A549 (cell line): ENCODE measurements around the gene ZNF367. TPM values are rescaled to one million over a fixed set of nuclear protein-coding genes. Genes with fewer than 3 reads are reported as not detected.

ENCODE experiments used
- ATAC-seq, 2 experiments: fragments of 200-7000 bp in 1 of 2; fragments of >200 bp in 1 of 2; cut with Nextera tagmentation in 1 of 2; cut with Tn5 transposase in 1 of 2; 3 replicates each; pipeline versions ENCODE4 v1.8.0 to v1.9.1; 2018 to 2020; ENCODE audit warnings: mild to moderate bottlenecking in 1 of 2, moderate library complexity in 1 of 2
- CTCF ChIA-PET: fragments of 300-600 bp; sonication (Branson Sonifier 250); formaldehyde crosslinking; extraction: SDS; loops from one replicate; lab custom pipeline; 2021; ENCODE audit warnings: antibody characterized with exemption, inconsistent platforms; lab: Yijun Ruan, JAX
- POLR2A ChIA-PET: fragments of 350-600 bp; formaldehyde crosslinking; extraction: SDS; loops from one replicate; lab custom pipeline; 2021; ENCODE audit warnings: antibody characterized with exemption, inconsistent platforms; lab: Yijun Ruan, JAX
- DNase-seq, 2 experiments: peaks; one replicate each; pipeline versions ENCODE4 v3.0.0 to v3.0.0-alpha.2; 2011 to 2016; ENCODE audit warnings: low read depth in 1 of 2, low spot score in 1 of 2
- FAIRE-seq: peaks from 2 replicates; lab custom pipeline; 2011; peaks lifted over from hg19 to GRCh38; lab: Jason Lieb, UNC
- H3K27ac ChIP-seq, 2 experiments: fragments of >200 bp; sonication (Bioruptor Twin); formaldehyde crosslinking; 3 replicates each; pipeline ENCODE4 v1.5.1; 2016 to 2017
- H3K4me1 ChIP-seq: fragments of >200 bp; sonication (Bioruptor Twin); formaldehyde crosslinking; 3 replicates; pipeline ENCODE4 v1.6.1; 2016
- H3K4me2 ChIP-seq: fragments of >200 bp; sonication (Bioruptor Twin); formaldehyde crosslinking; 3 replicates; pipeline ENCODE4 v1.6.1; 2016
- H3K4me3 ChIP-seq: fragments of >200 bp; sonication (Bioruptor Twin); formaldehyde crosslinking; 3 replicates; pipeline ENCODE4 v1.5.1; 2016
- H3K9me3 ChIP-seq: fragments of >200 bp; sonication (Bioruptor Twin); formaldehyde crosslinking; 3 replicates; pipeline ENCODE4 v1.6.1; 2016
- ATOH8 ChIP-seq: fragments of 250-450 bp; sonication (Bioruptor Pico); IDR thresholded peaks from 2 replicates; pipeline ENCODE4 v1.5.0; 2020; ENCODE audit warnings: low read depth, mild to moderate bottlenecking, moderate library complexity
- BCL3 ChIP-seq: fragments of >200 bp; sonication (Bioruptor Twin); formaldehyde crosslinking; IDR thresholded peaks from 3 replicates; pipeline ENCODE4 v1.6.1; 2016
- CBX2 ChIP-seq: fragments of 200-600 bp; sonication (generic); IDR thresholded peaks from 2 replicates; pipeline ENCODE4 v1.6.1; 2016; ENCODE audit warnings: low read depth, mild to moderate bottlenecking, borderline replicate concordance
- E2F6 ChIP-seq: IDR thresholded peaks from 2 replicates; pipeline ENCODE4 v1.6.1; 2012; ENCODE audit warnings: low read depth, borderline replicate concordance
- EHF ChIP-seq: fragments of 250-450 bp; sonication (Bioruptor Pico); IDR thresholded peaks from 2 replicates; pipeline ENCODE4 v1.5.0; 2020; ENCODE audit warnings: mild to moderate bottlenecking
- HEYL ChIP-seq: fragments of 250-450 bp; sonication (Bioruptor Pico); IDR thresholded peaks from 2 replicates; pipeline ENCODE4 v1.8.0; 2021; ENCODE audit warnings: mild to moderate bottlenecking, moderate library complexity
- JUN ChIP-seq, 2 experiments: fragments of >200 bp; sonication (Bioruptor Twin); formaldehyde crosslinking; IDR thresholded peaks; 2 replicates in 1 of 2; 3 replicates in 1 of 2; pipeline ENCODE4 v1.6.1; 2016 to 2017
- KDM5A ChIP-seq: fragments of 200-600 bp; sonication (generic); IDR thresholded peaks from 2 replicates; pipeline ENCODE4 v1.6.1; 2016; ENCODE audit warnings: antibody characterized with exemption, mild to moderate bottlenecking
- MAFK ChIP-seq: fragments of 450-650 bp; IDR thresholded peaks from 2 replicates; pipeline ENCODE4 v1.6.1; 2014; ENCODE audit not compliant: partially characterized antibody
- MAX ChIP-seq: IDR thresholded peaks from 2 replicates; pipeline ENCODE4 v1.6.1; 2012
- MAZ ChIP-seq: fragments of 150-350 bp; IDR thresholded peaks from 2 replicates; pipeline ENCODE4 v1.6.1; 2014; ENCODE audit warnings: antibody characterized with exemption, low read depth, low read length, borderline replicate concordance
- PHF8 ChIP-seq: fragments of 200-600 bp; sonication (generic); IDR thresholded peaks from 2 replicates; pipeline ENCODE4 v1.6.1; 2016; ENCODE audit warnings: low read depth, mild to moderate bottlenecking, antibody characterized with exemption, moderate library complexity, borderline replicate concordance
- POLR2A ChIP-seq: IDR thresholded peaks from 2 replicates; pipeline ENCODE4 v1.6.1; 2012; ENCODE audit warnings: mild to moderate bottlenecking, low read length
- RAD21 ChIP-seq, 2 experiments: fragments of >200 bp in 1 of 2; sonication (Bioruptor Twin) in 1 of 2; formaldehyde crosslinking in 1 of 2; IDR thresholded peaks in 1 of 2; conservative IDR thresholded peaks in 1 of 2; 2 replicates in 1 of 2; 3 replicates in 1 of 2; pipeline ENCODE4 v1.6.1; 2012 to 2018; ENCODE audit warnings: inconsistent platforms in 1 of 2
- SMC3 ChIP-seq: fragments of >200 bp; sonication (Bioruptor Twin); formaldehyde crosslinking; IDR thresholded peaks from 3 replicates; pipeline ENCODE4 v1.6.1; 2018; ENCODE audit warnings: inconsistent platforms
- TP53 ChIP-seq: fragments of 250-450 bp; sonication (Bioruptor Pico); IDR thresholded peaks from 2 replicates; pipeline ENCODE4 v1.5.0; 2021; ENCODE audit warnings: mild to moderate bottlenecking, moderate library complexity
- ZC3H11A ChIP-seq: fragments of 450-650 bp; IDR thresholded peaks from 2 replicates; pipeline ENCODE4 v1.6.1; 2014; ENCODE audit warnings: antibody characterized with exemption, mild to moderate bottlenecking
- WGBS: methylation state at CpG from one replicate; pipeline ENCODE4 v1.1.6; 2017; ENCODE audit errors: missing lambda C conversion rate; 5-methylcytosine and 5-hydroxymethylcytosine counted together
- polyA plus RNA-seq, 4 experiments: library from polyadenylated mRNA; depleted of rRNA in 3 of 4; stranded (reverse); fragments of >200 nt; fragmentation: RNase III in 1 of 4; extraction: RNeasy Plus Mini Kit Qiagen cat#74134 plus additional on column Dnase treatment in 1 of 4; gene quantifications; 2 replicates in 3 of 4; 3 replicates in 1 of 4; pipeline ENCODE4 v1.2.3, GENCODE V29; 2011 to 2017

ZNF367 gene
- polyA plus RNA-seq, 2 of the 4 experiments (the other 2 are of a cell fraction) = 4.8 to 8.3 TPM

- H3K4me1 ChIP-seq = peaks cover 40% of the 10 kb centered on the region
- no peak for DNase-seq
- WGBS = 96% methylated on average over 11 of the region's 11 CpGs
- no peak for FAIRE-seq
- no peak overlapping the region for H3K27ac ChIP-seq
- no peak overlapping the region for H3K4me2 ChIP-seq
- H3K4me3 ChIP-seq = no peak overlapping the region
- TF ChIP-seq MAFK (no peak), POLR2A (no peak), TP53 (no peak), MAZ (no peak), ATOH8 (CRISPR knock-in tag) (no peak), EHF (CRISPR knock-in tag) (no peak), E2F6 (no peak), PHF8 (no peak), RAD21 (conservative IDR thresholded peaks at IDR 0.05 in 1 of 2, IDR thresholded peaks at IDR 0.05 in 1 of 2) (no peak)
- TF ChIP-seq, all 56 proteins: peak for 0
- ChIA-PET CTCF (no interaction called here), POLR2A (no interaction called here)
- no peaks in the 10 kb centered on the region for H3K9me3 ChIP-seq
- no peak for ATAC-seq
These were observed 30.0 kb downstream of the ZNF367 start for GRCh38 chr9:96388144-96388543.

- H3K4me1 ChIP-seq = peaks cover 46% of the 10 kb centered on the region
- ATAC-seq (no peak), DNase-seq (no peak)
- ChIA-PET CTCF (interaction anchor here (0.7 kb wide), 1 partner anchor 17 kb away, joined by 3 read pairs; no protein-coding TSS in a partner anchor), POLR2A (interaction anchor here (0.5 kb wide), 1 partner anchor 27 kb away, joined by 3 read pairs; no protein-coding TSS in a partner anchor)
- TF ChIP-seq ZC3H11A (no peak), CBX2 (no peak), KDM5A (no peak), SMC3 (no peak)
- TF ChIP-seq, all 56 proteins: peak for 0
- no peak for FAIRE-seq
- H3K9me3 ChIP-seq = no peaks in the 10 kb centered on the region
- peak overlapping the region; percentile 24; the same call in 2 of the 3 replicates for H3K4me2 ChIP-seq
- no peak overlapping the region for H3K27ac ChIP-seq
- no peak overlapping the region for H3K4me3 ChIP-seq
These were observed 32.0 kb downstream of the ZNF367 start for GRCh38 chr9:96386157-96386556.

- peak within 1 kb of the TSS; percentile 93 for H3K4me2 ChIP-seq
- DNase-seq = peak; percentile 64 to 67
- no peaks in the 10 kb centered on the region for H3K9me3 ChIP-seq
- TF ChIP-seq POLR2A = no peak; the same call in none of the 2 replicates
- TF ChIP-seq BCL3 = peak; percentile 54; the same call in 1 of the 3 replicates
- peak; percentile 30; the same call in 1 of the 3 replicates for TF ChIP-seq SMC3
- TF ChIP-seq JUN (IDR thresholded peaks at IDR 0.05) = peak in 1 of 2 experiments; percentile 55; a peak in 1 of 5 replicates
- TF ChIP-seq HEYL (CRISPR knock-in tag) = no peak
- peak; percentile 48; the same call in 1 of the 2 replicates for TF ChIP-seq MAX
- no peak for TF ChIP-seq EHF (CRISPR knock-in tag)
- TF ChIP-seq, all 56 proteins: peak for 4
- CTCF ChIA-PET = interaction anchor here (0.5 to 1.5 kb wide), 6 partner anchors 15 to 541 kb away, joined by 3 to 6 read pairs (median 4); no protein-coding TSS in a partner anchor
- ATAC-seq = peak; percentile 94 to 99
- H3K27ac ChIP-seq = peak within 1 kb of the TSS; percentile 92 to 96
- FAIRE-seq = no peak
- peak within 1 kb of the TSS; percentile 89 for H3K4me3 ChIP-seq
- 0% methylated on average over 24 of the region's 73 CpGs for WGBS
- peaks cover 47% of the 10 kb centered on the region for H3K4me1 ChIP-seq
- POLR2A ChIA-PET = interaction anchor here (0.6 to 1.3 kb wide), 3 partner anchors 11 to 37 kb away, joined by 3 to 4 read pairs (median 3); no protein-coding TSS in a partner anchor
These were observed 34.8 kb downstream of the ZNF367 start, which contains the start of gene SLC35D2 for GRCh38 chr9:96383165-96383942. Gene SLC35D2 (minus strand): TSS chr9:96383711. CDS start chr9:96383634, 77 bp downstream.
